ENCODE results near the gene SENP2. TPM values are rescaled to one million over a fixed set of nuclear protein-coding genes. Genes with fewer than 3 reads are reported as not detected.

SENP2 gene
- total RNA-seq, 1 experiment from 2014 or later: 52.7 TPM

DNA sequence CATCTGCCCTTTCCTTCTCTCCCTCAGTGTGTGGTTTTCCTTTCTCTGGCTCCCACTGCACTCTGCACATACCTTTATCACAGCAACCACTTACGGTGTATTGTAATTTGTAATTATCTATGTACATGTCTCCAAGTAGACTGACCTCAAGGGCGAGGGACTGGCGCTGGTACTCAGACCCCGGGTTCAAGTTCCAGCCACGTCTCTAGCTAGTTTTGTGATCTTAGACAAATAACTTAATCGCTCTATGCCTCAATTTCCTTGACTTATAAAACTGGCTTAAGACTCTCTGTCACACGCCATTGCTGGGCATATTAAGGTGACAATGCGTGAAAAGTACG, 607 bp upstream of the SENP2 start:
- no peaks in the 10 kb centered on the region for H3K9me3 ChIP-seq (ENCODE audit: control insufficient read depth, insufficient read depth, low read depth, low read length)
- peak overlapping the region; percentile 84 to 86 for H3K4me3 ChIP-seq (ENCODE audit: low read depth in 2 of 2, low read length in 2 of 2)
- no peak for ATAC-seq
- no peak for DNase-seq (ENCODE audit: low read depth, low spot score)
- POLR2A ChIA-PET: interaction anchor here (0.6 kb wide), 4 partner anchors 8 to 381 kb away, joined by 4 to 8 read pairs (median 4); no protein-coding TSS in a partner anchor
- H3K36me3 ChIP-seq (ENCODE audit: control insufficient read depth, insufficient read depth, low read length): no peaks in the 10 kb centered on the region
- BruUV-seq (replicated peaks): no TSS peak
- intact Hi-C loops (cut with micrococcal nuclease; ENCODE audit: unreplicated experiment): no loop called here
- H3K4me1 ChIP-seq (ENCODE audit: control insufficient read depth, insufficient read depth, low read length): peaks cover 4% of the 10 kb centered on the region; the same call in 1 of the 2 replicates
- in situ Hi-C loops (cut with HindIII; ENCODE audit: low pct_unique_long_range_greater_than_20kb, low sequenced_read_pairs): no loop called here
- CTCF ChIA-PET: interaction anchor here (1.1 to 1.3 kb wide), 2 partner anchors 11 to 124 kb away, joined by 3 to 8 read pairs; no protein-coding TSS in a partner anchor
- peak overlapping the region; percentile 82 for H3K27ac ChIP-seq (ENCODE audit: low read length)
- no peaks in the 10 kb centered on the region for H3K27me3 ChIP-seq (ENCODE audit: control insufficient read depth, insufficient read depth, low read length)
- TF ChIP-seq SIN3A (IDR thresholded peaks at IDR 0.05; ENCODE audit: borderline replicate concordance, insufficient read depth, low read depth, low read length): no peak
- TF ChIP-seq, protein P1, sequence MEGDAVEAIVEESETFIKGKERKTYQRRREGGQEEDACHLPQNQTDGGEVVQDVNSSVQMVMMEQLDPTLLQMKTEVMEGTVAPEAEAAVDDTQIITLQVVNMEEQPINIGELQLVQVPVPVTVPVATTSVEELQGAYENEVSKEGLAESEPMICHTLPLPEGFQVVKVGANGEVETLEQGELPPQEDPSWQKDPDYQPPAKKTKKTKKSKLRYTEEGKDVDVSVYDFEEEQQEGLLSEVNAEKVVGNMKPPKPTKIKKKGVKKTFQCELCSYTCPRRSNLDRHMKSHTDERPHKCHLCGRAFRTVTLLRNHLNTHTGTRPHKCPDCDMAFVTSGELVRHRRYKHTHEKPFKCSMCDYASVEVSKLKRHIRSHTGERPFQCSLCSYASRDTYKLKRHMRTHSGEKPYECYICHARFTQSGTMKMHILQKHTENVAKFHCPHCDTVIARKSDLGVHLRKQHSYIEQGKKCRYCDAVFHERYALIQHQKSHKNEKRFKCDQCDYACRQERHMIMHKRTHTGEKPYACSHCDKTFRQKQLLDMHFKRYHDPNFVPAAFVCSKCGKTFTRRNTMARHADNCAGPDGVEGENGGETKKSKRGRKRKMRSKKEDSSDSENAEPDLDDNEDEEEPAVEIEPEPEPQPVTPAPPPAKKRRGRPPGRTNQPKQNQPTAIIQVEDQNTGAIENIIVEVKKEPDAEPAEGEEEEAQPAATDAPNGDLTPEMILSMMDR (IDR thresholded peaks at IDR 0.05): no peak
- no peak for TF ChIP-seq REST (IDR thresholded peaks at IDR 0.05; ENCODE audit: insufficient read depth in 1 of 2, low read depth in 2 of 2, low read length in 1 of 2)
- TF ChIP-seq POLR2AphosphoS5 (IDR thresholded peaks at IDR 0.05; ENCODE audit: low read depth, low read length): no peak
- no peak for TF ChIP-seq TCF7L2 (IDR thresholded peaks at IDR 0.05; ENCODE audit: low read depth, low read length)

DNA sequence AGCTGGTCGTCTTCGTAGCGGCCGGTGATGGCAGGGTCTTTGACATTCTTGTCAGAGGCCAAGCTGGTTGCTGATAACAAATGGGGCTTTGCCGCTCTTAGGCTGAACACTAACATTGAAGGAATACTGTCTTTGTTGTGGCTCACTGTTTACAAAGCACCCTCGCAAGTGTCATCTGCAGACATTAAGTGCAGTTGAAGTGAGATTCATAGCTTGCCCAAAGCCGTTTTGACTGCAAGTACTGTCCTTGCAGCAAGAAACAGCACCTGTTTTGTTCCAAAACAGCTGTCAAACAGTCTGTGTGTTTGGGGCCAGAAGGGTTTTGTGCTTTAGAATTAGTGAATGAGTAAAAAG, 568 bp downstream of the SENP2 start:
- DNase-seq (ENCODE audit: low read depth, low spot score): no peak
- no peak for ATAC-seq
- Histone ChIP-seq H3K36me3 (ENCODE audit: control insufficient read depth, insufficient read depth, low read length) (no peaks in the 10 kb centered on the region), H3K9me3 (ENCODE audit: control insufficient read depth, insufficient read depth, low read depth, low read length) (no peaks in the 10 kb centered on the region), H3K27me3 (ENCODE audit: control insufficient read depth, insufficient read depth, low read length) (no peaks in the 10 kb centered on the region), H3K27ac (ENCODE audit: low read length) (peak overlapping the region; percentile 81), H3K4me3 (ENCODE audit: low read depth in 2 of 2, low read length in 2 of 2) (peak overlapping the region; percentile 85 to 86), H3K4me1 (ENCODE audit: control insufficient read depth, insufficient read depth, low read length) (peaks cover 4% of the 10 kb centered on the region; the same call in 1 of the 2 replicates)
- ChIA-PET CTCF (interaction anchor here (0.5 to 1.1 kb wide), 2 partner anchors 38 to 126 kb away, joined by 3 to 8 read pairs; no protein-coding TSS in a partner anchor), POLR2A (interaction anchor here (0.7 kb wide), 1 partner anchor 40 kb away, joined by 4 read pairs; no protein-coding TSS in a partner anchor)
- in situ Hi-C loops (cut with HindIII; ENCODE audit: low pct_unique_long_range_greater_than_20kb, low sequenced_read_pairs): no loop called here
- intact Hi-C loops (cut with micrococcal nuclease; ENCODE audit: unreplicated experiment): no loop called here
- TF ChIP-seq REST (IDR thresholded peaks at IDR 0.05; ENCODE audit: insufficient read depth in 1 of 2, low read depth in 2 of 2, low read length in 1 of 2): no peak
- TF ChIP-seq, protein P1 (IDR thresholded peaks at IDR 0.05): no peak
- no peak for TF ChIP-seq SIN3A (IDR thresholded peaks at IDR 0.05; ENCODE audit: borderline replicate concordance, insufficient read depth, low read depth, low read length)
- TF ChIP-seq TCF7L2 (IDR thresholded peaks at IDR 0.05; ENCODE audit: low read depth, low read length): no peak
- no peak for TF ChIP-seq POLR2AphosphoS5 (IDR thresholded peaks at IDR 0.05; ENCODE audit: low read depth, low read length)
- no TSS peak for BruUV-seq (replicated peaks)
